Measurements from ENCODE around the gene ECEL1.

DNA sequence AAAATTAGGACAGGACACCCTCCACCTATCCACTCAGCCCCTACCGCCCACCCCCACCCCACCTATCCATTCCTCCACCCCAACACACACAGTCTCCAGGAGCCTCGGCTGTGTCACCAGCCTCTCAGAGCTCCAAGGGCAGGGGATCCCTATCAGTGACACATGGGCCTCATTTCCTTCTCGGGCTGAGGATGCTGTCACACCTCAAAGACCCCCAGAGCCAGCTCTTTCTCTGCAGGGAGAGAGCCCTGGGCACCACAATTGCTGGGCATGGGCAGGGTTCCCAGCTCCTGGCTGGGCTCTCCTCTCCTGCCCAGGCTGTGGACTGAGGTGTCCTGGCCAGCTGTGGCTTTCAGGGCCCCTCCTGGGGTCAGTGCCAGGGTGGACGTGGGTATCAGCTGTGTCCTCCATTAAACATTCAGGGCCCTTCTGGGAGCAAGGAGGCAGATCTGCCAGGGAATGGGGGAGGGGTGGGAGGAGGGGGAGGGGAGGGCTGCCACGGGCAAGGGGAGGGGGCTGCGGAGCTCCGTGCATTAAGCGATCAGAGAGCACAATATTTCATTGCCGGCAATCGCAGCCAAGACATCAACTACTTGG is 14.3 kb upstream of the ECEL1 start:
- no peak for TF ChIP-seq POLR2A (IDR thresholded peaks at IDR 0.05; ENCODE audit: low read depth, low read length)
- no peak for TF ChIP-seq POLR2AphosphoS5 (IDR thresholded peaks at IDR 0.05; ENCODE audit: low read depth, low read length)
- no peak for TF ChIP-seq TAF1 (IDR thresholded peaks at IDR 0.05; ENCODE audit: low read depth, low read length)
- TF ChIP-seq PAX5 (IDR thresholded peaks at IDR 0.05; ENCODE audit: insufficient read depth, low read length, severe bottlenecking), result no peak
- no peak for TF ChIP-seq SPI1 (IDR thresholded peaks at IDR 0.05; ENCODE audit: low read depth, low read length)

Data from GM12891 (cell line).